ENCODE data around the gene GALNT6. TPM values are rescaled to one million over a fixed set of nuclear protein-coding genes. Genes with fewer than 3 reads are reported as not detected.
A peak's percentile ranks its signal among the peaks of the same experiment; 100 is the strongest.

The GALNT6 gene
- 10 to 100 TPM; 15.6 to 29.4 (median 21.7) TPM for total RNA-seq
- 1 to 10 TPM; 5.8 to 8.5 (median 6.8) TPM for polyA plus RNA-seq
- long read RNA-seq, donor 1 = 0 reads
- long read RNA-seq, donor 2, partial matches to known transcripts = 0 of 1 reads
- long read RNA-seq, donor 2, other reads (novel, unspliced or antisense) = 0 of 1 reads

- intact Hi-C loops (cut with DNase I; ENCODE audit: low total_unique reads) = no loop called here
- peak; percentile 92 for DNase-seq
- Histone ChIP-seq H3K36me3 (no peaks in the 10 kb centered on the region), H3K9me3 (no peaks in the 10 kb centered on the region), H3K27me3 (replicated peaks in 1 of 7) (peaks cover 0 to 14% (median 0%) of the 10 kb centered on the region in 7 donors), H3K4me1 (peaks cover 24 to 92% (median 82%) of the 10 kb centered on the region in 6 donors), H3K4me3 (peak within 1 kb of the TSS; percentile 52 to 80 (median 70)), H3K27ac (peak within 1 kb of the TSS; percentile 24 to 89 (median 80))
- TF ChIP-seq CTCF (IDR thresholded peaks at IDR 0.05 in 8 of 11, conservative IDR thresholded peaks at IDR 0.05 in 3 of 11) = peak in 1 of 11 experiments; percentile 5
- peak; percentile 37 to 68 (median 56) for TF ChIP-seq POLR2AphosphoS5 (IDR thresholded peaks at IDR 0.05)
- TF ChIP-seq POLR2A (IDR thresholded peaks at IDR 0.05) = peak in 1 of 3 donors; percentile 4
- 0 to 1% (median 1%) methylated on average over 32 to 73 of the region's 73 CpGs for WGBS, 5 donors
Observed at GRCh38 chr12:51391283-51392123, at the start of gene GALNT6. GALNT6 (minus strand) TSS chr12:51391406; CDS start chr12:51379781, 11,625 bp downstream.

- 87 to 99% (median 90%) methylated on average over 2 of the region's 2 CpGs for WGBS, 5 donors
- H3K9me3 ChIP-seq = no peaks in the 10 kb centered on the region
- intact Hi-C loops (cut with DNase I; ENCODE audit: low total_unique reads) = no loop called here
- no peak overlapping the region for H3K27ac ChIP-seq
- no peak overlapping the region for H3K4me3 ChIP-seq
- no peaks in the 10 kb centered on the region for H3K36me3 ChIP-seq
- H3K4me1 ChIP-seq = no peaks in the 10 kb centered on the region
- DNase-seq = no peak
- TF ChIP-seq POLR2AphosphoS5 (IDR thresholded peaks at IDR 0.05) (no peak), CTCF (IDR thresholded peaks at IDR 0.05 in 8 of 11, conservative IDR thresholded peaks at IDR 0.05 in 3 of 11) (no peak), POLR2A (IDR thresholded peaks at IDR 0.05) (no peak)
- H3K27me3 ChIP-seq (replicated peaks in 1 of 7) = no peaks in the 10 kb centered on the region
Observed at GRCh38 chr12:51439330-51439729, 48.1 kb upstream of the GALNT6 start.

GRCh38 chr12:51437431-51437830, 46.2 kb upstream of the GALNT6 start:
- Histone ChIP-seq H3K27ac (no peak overlapping the region), H3K36me3 (no peaks in the 10 kb centered on the region), H3K27me3 (replicated peaks in 1 of 7) (no peaks in the 10 kb centered on the region), H3K4me1 (no peaks in the 10 kb centered on the region), H3K9me3 (no peaks in the 10 kb centered on the region), H3K4me3 (no peak overlapping the region)
- no peak for DNase-seq
- intact Hi-C loops (cut with DNase I; ENCODE audit: low total_unique reads) = no loop called here
- TF ChIP-seq POLR2A (IDR thresholded peaks at IDR 0.05) = no peak
- TF ChIP-seq CTCF (IDR thresholded peaks at IDR 0.05 in 8 of 11, conservative IDR thresholded peaks at IDR 0.05 in 3 of 11) = no peak
- no peak for TF ChIP-seq POLR2AphosphoS5 (IDR thresholded peaks at IDR 0.05)
- WGBS, 5 donors = 37 to 48% (median 42%) methylated on average over 1 of the region's 1 CpG

- Histone ChIP-seq H3K36me3 (no peaks in the 10 kb centered on the region), H3K4me1 (peaks cover 0 to 7% (median 0%) of the 10 kb centered on the region in 6 donors), H3K27ac (no peak overlapping the region), H3K9me3 (no peaks in the 10 kb centered on the region), H3K27me3 (replicated peaks in 1 of 7) (no peaks in the 10 kb centered on the region), H3K4me3 (no peak overlapping the region)
- TF ChIP-seq POLR2AphosphoS5 (IDR thresholded peaks at IDR 0.05) (no peak), CTCF (IDR thresholded peaks at IDR 0.05 in 8 of 11, conservative IDR thresholded peaks at IDR 0.05 in 3 of 11) (no peak), POLR2A (IDR thresholded peaks at IDR 0.05) (no peak)
- WGBS, 5 donors = 69 to 91% (median 81%) methylated on average over 1 of the region's 1 CpG
- intact Hi-C loops (cut with DNase I; ENCODE audit: low total_unique reads) = no loop called here
- no peak for DNase-seq
Observed at GRCh38 chr12:51434305-51434704, 43.1 kb upstream of the GALNT6 start.
